ENCODE measurements around the gene CACNA1F.
A peak's percentile ranks its signal among the peaks of the same experiment; 100 is the strongest.
"Not testable (repeated sequence)": the region's sequence is repeated elsewhere in the genome, so short reads cannot be mapped to it uniquely, and the experiment has no call there.

CACNA1F gene

DNA sequence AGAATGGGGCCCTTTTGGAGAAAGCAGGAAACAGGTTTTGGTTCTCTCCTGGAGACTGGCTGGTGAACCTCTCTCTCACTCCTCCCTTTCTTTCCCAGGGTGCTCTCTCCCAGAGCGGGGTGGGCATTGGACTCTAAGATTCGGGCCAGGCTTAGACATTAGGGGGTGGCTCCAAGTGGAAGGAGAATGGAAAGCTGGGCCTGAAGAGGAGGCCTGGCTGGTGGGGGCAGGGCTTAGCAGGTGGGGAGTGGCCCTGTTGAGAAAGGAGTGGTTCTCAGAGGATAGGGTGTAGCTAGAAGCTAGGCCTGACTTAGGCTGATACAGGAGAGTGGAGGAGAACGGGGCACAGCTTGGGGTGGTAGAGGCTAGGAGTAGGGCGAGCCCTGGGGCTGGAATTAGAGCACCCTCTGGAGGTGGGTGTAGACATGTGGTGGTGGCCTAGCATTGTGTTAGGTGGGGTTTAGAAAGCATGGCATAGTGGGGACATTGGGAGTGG is 55.8 kb downstream of the CACNA1F start:
- TF ChIP-seq, protein P1, sequence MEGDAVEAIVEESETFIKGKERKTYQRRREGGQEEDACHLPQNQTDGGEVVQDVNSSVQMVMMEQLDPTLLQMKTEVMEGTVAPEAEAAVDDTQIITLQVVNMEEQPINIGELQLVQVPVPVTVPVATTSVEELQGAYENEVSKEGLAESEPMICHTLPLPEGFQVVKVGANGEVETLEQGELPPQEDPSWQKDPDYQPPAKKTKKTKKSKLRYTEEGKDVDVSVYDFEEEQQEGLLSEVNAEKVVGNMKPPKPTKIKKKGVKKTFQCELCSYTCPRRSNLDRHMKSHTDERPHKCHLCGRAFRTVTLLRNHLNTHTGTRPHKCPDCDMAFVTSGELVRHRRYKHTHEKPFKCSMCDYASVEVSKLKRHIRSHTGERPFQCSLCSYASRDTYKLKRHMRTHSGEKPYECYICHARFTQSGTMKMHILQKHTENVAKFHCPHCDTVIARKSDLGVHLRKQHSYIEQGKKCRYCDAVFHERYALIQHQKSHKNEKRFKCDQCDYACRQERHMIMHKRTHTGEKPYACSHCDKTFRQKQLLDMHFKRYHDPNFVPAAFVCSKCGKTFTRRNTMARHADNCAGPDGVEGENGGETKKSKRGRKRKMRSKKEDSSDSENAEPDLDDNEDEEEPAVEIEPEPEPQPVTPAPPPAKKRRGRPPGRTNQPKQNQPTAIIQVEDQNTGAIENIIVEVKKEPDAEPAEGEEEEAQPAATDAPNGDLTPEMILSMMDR (conservative IDR thresholded peaks at IDR 0.05; ENCODE audit: low read length) = no peak; the same call in 1 of the 2 replicates
- no peak for DNase-seq (ENCODE audit: low read depth)
- H3K4me3 ChIP-seq (ENCODE audit: low read length) = no peak overlapping the region

DNA sequence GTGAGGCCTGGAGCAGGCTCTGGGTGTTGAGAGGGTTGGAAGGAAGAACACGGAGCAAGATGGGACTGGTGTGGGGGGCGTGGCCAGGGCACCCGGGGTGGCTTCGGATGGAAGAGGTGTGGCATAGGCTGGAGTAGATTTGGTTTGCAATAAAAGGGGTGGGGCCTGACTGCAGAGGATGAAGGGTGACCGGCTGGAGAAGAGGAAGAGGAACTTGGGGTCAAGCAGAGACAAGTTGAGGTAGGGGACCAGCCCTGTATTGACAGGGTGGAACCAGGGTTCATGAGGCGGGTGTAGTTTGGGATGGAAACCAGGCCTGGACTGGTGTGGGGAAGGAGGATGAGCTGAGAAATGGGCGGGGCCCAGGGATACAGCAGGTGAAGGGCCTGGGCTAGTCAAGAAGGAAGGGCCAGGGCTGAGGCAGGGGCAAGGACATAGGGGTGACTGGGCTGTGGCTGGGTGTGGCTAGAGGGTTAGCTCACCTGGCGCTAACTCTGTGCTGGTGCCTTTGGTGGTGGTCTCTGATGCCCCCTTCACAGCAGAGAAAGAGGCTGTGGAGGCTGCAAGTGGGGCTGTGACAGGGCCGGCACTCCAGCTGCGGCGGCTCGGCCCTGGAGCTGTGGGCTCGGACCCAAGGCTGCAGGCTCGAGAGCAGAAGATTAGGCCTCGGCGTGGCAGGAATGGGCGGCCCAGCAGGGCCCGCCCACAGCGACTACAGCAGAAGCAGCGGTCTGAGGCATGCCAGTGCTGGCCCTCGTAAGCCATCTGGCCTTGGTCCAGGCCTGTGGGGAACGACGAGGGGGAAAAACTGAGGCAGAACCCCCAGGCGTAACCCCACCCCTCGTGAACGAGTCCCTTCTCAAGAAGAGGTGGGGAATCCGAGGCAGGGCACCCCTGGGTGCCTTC is 56.5 kb downstream of the CACNA1F start:
- H3K4me3 ChIP-seq (ENCODE audit: low read length) = no peak overlapping the region
- DNase-seq (ENCODE audit: low read depth) = no peak
- TF ChIP-seq, protein P1 (conservative IDR thresholded peaks at IDR 0.05; ENCODE audit: low read length) = no peak

DNA sequence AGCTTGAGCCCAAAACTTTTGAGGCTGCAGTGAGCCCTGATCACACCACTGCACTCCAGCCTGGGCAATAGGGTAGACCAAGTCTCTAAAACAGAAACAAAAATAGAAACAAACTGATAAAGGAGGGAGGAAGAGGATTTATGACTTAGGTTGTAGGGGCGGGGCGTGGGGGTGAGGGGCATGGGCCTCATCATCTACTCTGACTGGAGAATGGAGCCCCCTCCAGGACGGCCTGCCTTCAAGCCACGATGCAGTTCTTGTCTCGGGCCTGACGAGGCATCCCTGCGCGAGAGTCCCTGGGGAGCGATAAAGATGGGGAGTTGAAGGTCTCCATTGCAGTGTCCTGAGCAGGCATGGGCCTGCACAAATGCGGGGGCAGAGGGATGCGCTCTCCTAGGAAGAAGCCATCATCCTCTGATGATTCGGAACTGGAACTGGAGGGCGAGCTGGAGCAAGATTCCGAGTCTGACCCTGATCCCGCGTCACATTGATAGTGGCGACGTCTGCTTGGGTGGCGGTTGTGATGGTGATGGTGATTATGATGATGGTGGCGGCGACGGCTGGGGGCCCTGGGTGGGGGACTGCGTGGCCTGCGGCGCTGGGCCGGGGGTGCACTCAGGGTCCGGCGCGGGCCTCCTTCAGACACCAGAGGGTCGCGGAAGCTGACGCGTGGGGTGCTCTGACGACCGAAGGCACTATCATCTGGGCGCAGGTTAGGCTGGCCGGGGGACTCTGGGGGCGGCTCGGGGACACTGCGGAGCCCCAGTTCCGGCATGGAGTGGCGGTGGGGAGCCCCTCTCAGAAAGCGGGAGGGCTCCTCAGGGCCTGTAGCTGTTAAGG is 57.5 kb downstream of the CACNA1F start:
- TF ChIP-seq, protein P1 (conservative IDR thresholded peaks at IDR 0.05; ENCODE audit: low read length) = no peak
- no peak for DNase-seq (ENCODE audit: low read depth)
- no peak overlapping the region for H3K4me3 ChIP-seq (ENCODE audit: low read length)

DNA sequence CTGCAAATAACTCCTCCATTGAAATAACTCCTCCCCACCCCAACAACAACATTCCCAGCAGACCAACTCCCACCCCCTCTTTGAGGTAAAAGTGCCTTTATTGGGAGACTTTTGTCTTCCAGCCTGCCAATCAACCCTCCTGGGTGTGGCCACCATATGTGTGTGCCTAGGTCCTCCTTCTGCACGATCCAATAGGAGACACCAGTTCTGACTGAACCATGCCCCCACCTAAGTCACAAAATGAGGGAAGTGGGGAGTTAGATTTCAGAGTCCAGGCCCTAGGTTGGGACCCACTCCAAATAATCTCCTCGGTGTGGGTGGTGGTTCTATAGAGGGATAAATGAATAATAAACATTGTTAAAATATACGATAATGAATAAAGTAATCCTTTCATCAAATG is 58.4 kb downstream of the CACNA1F start:
- DNase-seq (ENCODE audit: low read depth) = no peak
- TF ChIP-seq, protein P1 (conservative IDR thresholded peaks at IDR 0.05; ENCODE audit: low read length) = no peak
- H3K4me3 ChIP-seq (ENCODE audit: low read length) = no peak overlapping the region

DNA sequence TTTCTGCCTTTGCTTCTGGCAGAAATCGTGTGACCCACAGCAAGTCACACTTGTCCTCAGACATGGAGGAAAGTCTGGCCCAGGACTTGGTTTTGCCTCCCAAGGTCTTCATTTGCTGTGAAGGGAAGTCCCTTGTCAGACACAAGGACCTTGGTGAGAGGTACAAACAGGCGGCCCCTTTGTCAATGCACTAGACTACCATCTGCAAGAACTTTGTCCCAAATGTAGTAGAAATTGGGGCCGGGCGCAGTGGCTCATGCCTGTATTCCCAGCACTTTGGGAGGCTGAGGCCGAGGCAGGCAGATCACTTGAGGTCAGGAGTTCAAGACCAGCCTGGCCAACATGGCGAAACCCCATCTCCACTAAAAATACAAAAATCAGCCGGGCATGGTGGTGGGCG is 59.6 kb downstream of the CACNA1F start:
- H3K4me3 ChIP-seq (ENCODE audit: low read length); DNase-seq (ENCODE audit: low read depth): not testable (repeated sequence)

DNA sequence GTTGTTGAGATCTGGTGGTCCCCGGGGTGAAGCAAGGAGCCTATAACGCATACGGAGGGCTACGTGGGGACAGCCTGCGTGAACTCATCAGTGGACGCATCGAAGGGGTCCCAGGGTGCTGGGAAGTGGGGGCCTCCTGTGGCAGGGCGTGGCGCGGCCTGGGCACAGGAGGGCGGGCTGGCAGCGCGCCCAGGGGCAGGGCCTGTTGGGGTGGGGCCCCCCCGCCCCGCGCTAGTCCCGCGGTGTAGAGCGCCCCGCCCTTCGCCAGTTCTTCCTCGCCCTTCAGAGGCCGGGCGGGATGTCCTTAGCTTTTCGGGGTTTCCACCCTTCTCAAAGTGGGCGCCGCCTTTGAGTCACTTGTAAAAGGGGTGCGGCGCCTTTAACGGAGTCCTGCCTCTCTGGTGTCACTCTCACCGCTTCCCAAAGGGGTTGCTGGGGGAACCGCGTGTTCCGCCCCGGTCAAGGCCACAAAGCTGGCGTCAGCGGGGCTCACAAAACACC is 60.8 kb downstream of the CACNA1F start:
- peak; percentile 54 for DNase-seq (ENCODE audit: low read depth)
- peak overlapping the region; percentile 72 for H3K4me3 ChIP-seq (ENCODE audit: low read length)
- TF ChIP-seq, protein P1 (conservative IDR thresholded peaks at IDR 0.05; ENCODE audit: low read length) = no peak

DNA sequence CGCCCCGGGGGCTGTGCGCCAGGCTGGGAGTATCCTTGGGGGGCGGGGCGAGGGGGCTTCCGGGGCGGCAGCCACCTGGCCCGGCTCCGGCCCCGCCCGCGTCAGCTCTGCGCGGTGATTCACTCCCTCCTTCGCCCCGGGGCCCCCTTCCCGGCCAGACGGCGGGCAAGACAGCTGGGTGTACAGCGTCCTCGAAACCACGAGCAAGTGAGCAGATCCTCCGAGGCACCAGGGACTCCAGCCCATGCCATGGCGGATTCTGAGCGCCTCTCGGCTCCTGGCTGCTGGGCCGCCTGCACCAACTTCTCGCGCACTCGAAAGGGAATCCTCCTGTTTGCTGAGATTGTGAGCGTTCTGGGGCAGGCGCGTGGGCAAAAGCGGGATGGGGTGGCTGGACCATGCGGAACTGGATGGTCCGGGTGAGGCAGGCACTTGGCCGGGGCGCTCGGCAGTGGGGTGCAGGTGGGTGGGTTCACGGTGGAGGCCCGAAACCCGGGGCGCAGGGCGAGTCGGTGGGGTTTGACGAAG is 61.3 kb downstream of the CACNA1F start, which contains the start of gene PLP2:
Gene PLP2 (plus strand): TSS at position 147 of the 528 bp plus-strand sequence. CDS start 103 bp downstream, at position 250.
- DNase-seq (ENCODE audit: low read depth) = peak; percentile 43
- TF ChIP-seq, protein P1 (conservative IDR thresholded peaks at IDR 0.05; ENCODE audit: low read length) = no peak
- H3K4me3 ChIP-seq (ENCODE audit: low read length) = peak within 1 kb of the TSS; percentile 72
